GM18907 (cell line): ENCODE results near the gene MPHOSPH10.
"Not testable (repeated sequence)": the region's sequence is repeated elsewhere in the genome, so short reads cannot be mapped to it uniquely, and the experiment has no call there.

Source experiments
- ATAC-seq: cut with Tn5 transposase; IDR thresholded peaks from one replicate; pipeline ENCODE4 v1.9.1; 2021; ENCODE audit warnings: mild to moderate bottlenecking, moderate library complexity; ENCODE audit not compliant: unreplicated experiment

Gene MPHOSPH10

DNA sequence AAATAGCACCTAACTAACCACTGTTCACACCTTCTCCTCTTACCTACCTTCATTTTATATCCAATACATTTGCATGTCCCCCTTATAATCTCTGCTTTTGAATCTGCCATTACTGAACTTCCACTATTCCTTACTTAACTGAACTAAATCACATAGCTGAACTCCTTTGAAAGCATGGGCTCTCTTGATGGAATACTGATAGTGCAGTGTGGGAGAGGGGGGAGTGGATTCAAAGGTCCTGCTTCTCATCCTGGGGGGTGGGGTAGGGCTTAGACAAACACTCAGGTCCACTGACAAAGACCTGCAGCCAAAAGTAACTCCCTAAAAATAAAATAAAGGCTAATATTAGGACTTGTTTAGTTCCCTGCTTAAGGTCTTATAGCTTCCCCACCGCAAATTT, 9.0 kb upstream of the MPHOSPH10 start:
- no peak for ATAC-seq

DNA sequence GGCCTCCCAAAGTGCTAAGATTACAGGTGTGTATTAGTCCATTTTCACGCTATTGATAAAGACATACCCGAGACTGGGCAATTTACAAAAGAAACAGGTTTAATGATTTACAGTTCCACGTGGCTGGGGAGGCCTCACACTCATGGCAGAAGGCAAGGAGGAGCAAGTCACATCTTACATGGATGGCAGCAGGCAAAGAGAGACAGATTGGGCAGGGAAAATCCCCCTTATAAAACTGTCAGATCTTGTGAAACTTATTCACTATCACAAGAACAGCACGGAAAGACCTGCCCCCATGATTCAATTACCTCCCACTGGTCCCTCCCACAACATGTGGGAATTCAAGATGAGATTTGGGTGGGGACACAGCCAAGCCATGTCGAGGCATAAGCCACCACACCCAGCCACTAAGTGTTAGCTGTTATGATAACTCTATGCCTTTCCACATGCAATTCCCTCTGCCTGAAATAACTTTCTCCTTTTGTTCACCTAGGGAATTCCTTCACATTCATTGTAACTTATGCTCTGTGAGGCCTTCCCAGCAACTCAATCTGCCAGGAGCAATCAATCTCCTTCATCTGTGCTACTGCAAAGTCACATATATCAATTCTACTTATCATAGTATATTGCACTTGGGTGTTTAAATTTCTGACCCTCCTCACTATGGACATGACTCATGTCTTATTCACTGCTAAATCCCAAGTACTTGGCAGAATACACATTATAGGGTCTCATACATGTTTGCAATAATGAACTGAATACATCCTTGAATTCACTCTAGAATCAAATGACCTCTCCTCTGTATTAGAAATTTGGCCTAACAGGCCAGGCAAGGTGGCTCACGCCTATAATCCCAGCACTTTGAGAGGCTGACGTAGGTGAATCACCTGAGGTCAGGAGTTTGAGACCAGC, 7.8 kb upstream of the MPHOSPH10 start:
- ATAC-seq: no peak

DNA sequence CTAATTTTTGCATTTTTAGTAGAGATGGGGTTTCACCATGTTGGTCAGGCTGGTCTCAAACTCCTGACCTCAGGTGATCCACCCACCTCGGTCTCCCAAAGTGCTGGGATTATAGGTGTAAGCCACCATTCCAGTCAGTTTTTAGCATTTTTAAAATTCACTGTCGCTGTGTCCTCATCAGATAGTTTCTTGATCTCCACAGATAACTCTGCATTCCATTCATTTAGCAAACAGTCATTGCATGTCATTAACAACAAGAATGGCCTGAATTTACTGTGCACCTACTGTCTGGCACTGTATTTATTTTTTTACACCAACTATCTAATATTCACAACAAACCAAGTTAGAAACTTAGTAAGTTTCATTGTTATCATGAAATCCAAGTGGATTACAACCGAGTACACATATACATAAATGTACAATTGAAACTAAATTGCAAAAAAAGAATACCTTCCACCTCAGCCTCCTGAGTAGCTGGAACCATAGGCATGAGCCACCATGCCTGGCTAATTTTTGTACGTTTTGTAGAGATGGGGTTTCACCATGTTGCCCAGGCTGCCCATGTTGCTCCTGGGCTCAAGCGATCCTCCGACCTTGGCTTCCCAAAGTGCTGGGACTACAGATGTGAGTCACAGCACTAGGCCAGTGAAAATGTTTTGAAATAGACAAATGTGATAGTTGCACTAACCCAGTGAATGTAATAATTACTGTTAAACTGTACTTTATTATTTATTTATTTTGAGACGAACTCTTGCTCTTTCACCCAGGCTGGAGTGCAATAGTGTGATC, 4.7 kb upstream of the MPHOSPH10 start:
- no peak for ATAC-seq

DNA sequence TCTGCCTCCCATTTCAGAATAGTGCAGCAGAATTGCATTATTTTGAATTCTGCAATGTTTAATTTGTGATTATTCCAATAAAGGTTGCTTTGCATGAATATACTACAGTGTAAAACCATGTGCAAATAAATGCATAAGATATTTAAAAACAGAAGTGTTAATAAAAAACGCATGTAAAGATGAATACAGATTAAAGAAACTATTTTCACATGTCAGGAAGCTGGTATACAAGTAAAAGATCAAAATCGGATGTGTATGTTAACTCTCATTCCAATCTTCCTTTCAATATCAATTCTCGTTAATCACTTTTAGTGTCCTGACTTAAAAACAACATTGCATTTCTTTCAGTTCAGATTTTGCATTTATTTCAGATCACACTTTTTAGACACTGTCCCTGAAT, 3.5 kb upstream of the MPHOSPH10 start:
- ATAC-seq: no peak

DNA sequence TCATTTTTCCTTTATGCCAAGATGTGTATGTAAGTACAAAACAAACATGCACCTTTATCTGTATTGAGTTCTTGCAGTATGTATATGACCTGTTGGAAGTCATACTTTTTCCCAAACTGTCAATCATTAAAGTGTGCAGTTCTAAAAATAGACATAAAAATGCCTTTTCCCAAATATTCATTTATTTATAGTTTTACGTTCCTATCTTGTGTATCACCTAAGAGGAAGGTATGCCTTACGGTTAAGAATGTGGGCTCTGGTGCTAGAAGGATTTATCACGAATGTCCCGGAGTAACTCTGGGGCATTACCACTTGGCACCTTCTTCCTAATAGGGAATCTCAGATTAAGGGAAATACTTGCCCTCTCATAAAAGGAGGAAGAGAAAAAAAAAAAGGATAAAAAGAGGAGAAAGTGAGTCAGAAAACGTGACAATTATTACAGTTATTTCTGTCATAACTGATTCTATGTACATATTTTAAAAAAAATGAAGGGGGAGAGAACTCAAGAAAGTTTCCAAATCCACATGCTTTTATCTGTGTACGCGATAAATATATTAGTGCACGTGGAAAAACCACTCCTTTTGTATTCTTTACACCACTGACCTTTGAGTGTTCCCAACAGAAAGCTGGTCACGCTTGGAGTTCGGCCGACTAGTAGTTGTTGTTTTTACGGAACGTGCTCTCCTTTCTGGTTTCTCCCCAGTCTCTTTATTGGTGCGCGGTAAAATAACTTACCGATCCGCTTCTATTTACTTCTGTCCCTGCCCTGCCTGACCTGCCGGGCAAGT, 1.1 kb upstream of the MPHOSPH10 start:
- no peak for ATAC-seq

DNA sequence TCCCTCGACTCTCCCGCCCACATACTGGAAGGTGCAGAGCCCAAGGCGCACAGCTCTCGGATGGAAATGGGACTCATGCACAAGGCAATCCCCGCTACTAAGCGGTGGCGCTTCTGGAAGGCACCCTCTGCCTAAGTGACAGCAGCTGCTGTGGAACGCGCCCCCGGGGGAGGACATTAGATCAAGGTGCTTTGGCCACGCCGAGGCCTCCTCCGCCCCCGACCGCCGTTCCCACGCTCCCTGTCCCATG, 607 bp upstream of the MPHOSPH10 start:
- ATAC-seq: peak; percentile 61

DNA sequence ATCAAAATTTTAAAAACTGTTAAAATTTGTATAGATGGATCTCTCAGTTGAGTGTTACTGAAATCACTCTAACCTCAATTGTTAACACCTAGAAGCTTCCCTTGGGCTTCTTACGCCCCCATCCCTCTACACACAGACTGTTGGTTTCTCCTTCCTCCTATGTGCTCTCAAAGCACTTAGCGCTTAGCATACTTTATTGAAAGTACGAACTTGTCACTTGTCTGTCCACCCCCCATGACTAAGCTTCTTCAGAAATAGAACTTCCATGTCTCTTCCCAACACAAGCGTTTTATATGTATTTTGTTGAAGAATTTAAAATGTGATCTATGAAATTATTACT, 441 bp downstream of the MPHOSPH10 start:
- peak; percentile 20 for ATAC-seq

DNA sequence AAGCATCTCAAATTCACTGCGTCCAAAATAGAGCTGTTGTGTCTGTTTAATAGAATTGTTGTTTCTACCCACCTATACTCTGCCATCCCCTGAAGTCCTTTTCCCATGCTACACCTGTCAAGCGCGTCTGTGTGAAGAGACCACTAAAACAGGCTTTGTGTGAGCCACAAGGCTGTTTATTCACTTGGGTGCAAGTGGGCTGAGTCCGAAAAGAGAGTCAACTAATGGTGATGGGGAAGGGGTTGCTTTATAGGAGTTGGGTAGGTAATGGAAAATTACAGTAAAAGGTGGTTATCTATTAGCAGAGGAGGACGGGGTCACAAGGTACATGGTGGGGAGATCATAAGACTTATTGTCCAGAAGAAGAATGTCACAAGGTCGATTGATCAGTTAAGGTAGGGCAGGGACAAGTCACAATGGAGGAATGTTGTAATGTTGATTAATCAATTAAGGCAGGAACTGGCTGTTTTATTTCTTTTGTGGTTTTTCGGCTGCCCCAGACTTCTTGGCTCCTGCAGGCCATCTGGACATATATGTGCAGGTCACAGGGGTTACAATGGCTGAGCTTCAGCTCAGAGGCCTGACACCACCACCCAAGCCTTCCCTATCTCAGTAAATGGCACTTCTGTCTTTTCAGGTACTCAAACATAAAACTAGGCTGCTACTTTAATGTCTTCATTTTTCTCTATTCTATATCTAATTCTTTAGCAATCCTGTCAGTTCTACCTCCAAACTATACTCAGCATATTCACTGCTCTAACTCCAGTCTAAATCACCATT, 1.1 kb downstream of the MPHOSPH10 start:
- not testable (repeated sequence) for ATAC-seq

DNA sequence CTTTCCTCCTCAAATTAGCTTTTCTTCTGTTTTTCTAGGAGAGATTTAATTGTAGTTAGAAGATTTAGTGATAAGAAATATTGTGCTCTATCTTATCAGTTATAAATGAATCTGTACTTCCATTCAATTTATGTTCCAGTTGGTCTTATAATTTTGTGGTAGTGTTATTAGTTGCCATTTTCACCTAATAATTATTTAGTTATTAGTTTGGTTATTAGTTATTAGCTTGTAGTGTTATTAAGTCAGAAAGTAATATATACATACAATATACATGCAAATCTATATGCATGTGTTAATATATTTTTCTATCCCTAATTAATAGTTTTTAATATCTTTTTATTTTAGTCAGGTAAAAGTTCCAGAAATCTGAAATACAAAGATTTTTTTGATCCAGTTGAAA, 3.2 kb downstream of the MPHOSPH10 start:
- no peak for ATAC-seq

DNA sequence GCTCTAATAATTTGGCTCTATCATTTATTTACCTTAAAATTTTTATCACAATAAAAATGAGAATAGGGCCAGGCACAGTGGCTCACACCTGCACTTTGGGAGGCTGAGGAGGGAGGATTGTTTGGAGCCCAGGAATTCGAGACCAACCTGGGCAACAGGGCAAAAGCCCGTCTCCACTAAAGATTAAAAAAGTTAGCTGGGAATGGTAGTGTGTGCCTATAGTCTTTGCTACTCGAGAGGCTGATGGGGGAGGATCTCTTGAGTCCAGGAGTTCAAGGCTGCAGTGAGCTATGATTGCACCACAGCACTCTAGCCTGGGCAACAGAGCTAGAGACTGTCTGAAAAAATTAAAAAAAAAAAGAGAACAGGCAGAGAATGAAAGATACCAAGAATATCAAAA, 5.7 kb downstream of the MPHOSPH10 start:
- no peak for ATAC-seq

DNA sequence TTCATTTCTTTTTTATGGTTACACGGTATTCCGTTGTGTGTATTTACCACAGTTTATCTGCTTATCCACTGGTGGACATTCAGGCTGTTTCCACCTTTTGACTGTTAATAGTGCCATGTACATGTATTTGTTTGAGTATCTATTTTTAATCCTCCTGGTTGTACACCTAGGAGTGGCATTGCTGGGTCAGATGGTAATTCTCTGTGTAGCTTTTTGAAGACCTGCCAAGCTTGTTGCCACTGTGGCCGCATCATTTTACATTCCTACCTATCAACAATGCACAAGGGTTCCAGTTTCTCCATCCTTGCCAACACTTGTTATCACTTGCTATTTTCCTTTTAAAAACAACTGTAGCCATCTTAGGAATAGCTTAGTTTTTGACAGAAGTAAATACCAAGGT, 13.3 kb downstream of the MPHOSPH10 start:
- ATAC-seq: no peak

DNA sequence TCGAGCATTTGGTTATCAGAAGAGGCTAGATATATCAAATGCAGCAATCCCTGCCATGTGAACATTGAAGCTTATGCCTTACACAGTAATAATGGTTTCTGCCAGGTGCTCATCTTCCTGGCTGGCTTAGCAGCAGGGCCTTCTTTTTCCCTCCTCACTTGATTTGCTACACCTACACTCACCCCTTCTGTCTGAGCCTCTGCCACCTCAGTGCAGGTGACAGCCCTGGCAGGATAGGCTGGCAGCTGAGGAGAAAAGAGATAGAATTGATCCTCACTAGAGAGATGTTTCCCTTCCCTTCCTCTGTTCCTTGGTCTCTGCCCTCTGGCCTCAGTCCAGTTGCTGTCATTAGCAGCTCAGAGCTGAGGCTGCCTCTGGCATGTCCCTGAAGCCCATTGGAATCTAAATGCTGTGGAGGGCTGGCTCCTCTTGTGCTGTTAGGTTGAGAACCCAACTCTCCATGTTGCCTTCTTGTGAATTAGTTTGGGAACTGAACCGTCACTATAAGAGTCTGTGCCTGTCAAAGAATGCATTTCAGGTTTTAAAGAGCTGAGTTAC, 18.2 kb downstream of the MPHOSPH10 start:
- no peak for ATAC-seq

DNA sequence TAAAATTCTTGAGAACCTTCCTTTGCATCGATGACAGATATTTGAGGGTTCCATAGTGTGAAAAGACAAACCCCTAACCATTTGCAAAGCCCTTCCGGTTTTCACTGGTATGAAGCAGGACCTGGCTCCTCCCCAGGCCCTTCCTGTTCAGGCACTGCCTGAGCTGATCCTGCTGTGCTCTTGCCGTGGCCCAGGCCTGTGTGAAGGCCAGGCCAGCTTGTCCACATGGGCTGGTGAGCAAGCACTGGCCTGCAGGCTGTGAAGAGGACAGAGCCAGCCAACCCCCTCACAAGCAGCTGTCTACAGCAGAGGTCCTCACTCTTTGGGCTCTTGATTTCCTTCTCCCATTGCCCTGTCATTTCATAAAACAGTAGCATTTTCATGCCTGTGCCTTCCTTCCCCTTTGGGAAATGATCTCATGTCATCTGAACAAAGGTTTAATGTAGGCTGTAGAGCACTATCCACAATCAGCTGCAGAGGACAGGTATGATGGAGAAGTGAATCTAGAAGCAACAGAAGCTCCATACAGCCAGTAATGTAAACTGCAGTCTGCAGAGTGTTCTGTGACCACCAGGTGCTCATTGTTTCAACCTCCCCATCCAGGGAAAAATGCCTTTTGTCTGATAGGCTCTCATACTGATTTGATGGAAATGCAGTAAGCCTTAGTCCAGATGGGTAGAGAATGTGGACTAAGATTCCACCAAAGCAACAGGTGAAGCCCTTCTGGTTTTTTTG, 19.8 kb downstream of the MPHOSPH10 start:
- ATAC-seq: no peak

DNA sequence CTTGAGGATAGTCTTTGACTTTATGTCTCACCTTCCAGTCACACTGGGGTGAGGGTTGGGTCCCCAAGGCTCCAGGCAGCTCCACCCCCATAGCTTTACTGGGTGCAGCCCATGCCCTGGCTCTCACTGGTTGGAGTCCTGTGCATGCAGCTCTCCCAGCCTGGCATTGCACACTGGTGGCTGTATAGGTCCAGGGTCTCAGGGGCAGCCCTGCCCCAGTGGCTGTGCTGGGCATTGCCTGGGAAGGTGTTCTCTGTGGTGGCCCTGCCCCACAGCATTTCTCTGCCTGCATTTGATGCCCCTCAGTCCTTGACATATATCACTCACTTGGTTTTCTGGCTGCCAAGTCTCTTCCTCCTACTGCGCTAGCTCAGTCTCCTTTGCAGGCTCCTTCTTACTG, 21.2 kb downstream of the MPHOSPH10 start:
- no peak for ATAC-seq

DNA sequence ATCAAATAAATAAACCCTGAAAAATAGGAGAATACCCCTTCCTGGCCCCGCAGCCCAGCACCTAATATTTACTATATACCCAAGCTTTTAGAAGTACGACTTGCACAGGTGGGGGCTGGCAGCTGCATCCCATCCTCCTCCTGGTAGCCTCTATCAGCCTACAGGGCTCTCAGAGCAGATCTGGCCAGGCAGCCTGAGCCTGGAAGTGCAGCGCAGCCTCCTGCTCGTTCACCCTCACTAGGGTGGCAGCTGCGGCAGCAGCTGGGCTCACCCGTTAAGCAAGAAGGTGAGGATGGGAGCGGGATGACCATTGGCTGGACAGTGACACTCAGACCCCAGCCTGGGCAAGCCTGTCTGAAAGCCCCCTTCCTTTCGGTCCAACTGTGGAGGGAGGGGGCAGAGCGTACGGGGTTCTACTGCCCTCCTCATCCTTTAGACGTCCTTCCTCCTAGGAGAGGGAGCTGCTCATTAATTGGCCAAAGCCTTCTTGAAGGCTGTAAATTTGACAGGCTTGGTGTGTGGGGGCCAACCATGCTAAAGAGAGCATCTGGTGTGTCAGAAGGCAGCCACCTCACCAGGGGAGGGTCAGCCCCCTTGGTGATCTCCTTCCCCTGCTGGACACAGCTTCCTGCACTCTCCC, 23.3 kb downstream of the MPHOSPH10 start:
- ATAC-seq: no peak

DNA sequence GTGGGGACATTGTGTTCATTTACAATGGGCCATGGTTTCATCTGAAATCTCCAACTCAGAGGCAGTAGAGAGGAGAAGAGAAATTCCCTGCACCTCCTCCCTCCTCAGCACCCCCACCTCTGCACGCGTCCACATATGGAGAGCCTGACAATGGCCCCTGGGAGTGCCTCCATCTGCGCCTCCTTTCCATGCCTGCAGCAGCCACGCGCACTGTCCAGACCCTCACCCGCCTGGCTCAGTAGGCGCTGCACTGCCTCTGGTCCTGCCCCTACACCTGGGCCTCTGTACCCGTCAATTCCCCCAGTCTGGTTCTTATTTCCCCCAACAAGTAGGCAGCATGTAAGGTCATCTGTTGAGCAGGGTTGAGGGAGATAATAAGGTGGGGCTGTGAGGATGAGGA, 23.8 kb downstream of the MPHOSPH10 start:
- no peak for ATAC-seq

DNA sequence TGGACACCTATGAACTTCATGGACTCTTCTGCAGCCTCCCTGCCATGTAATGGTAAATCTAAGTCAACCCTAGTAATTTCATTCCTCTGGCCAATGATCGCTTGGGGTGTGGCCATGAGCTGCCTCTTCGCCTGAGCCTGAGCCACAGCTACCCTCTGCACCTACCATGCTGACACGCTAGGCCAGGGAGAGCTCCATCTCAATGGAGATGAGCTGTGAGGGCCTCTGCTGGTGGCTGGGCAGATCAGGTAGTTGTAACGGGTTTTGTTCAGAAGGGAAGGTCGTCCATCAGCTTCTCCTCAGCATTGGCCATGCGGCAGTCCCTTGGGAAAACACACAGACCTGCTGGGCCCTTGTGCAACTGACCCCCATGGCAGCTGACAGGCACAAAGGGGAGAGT, 24.4 kb downstream of the MPHOSPH10 start:
- peak; percentile 67 for ATAC-seq

DNA sequence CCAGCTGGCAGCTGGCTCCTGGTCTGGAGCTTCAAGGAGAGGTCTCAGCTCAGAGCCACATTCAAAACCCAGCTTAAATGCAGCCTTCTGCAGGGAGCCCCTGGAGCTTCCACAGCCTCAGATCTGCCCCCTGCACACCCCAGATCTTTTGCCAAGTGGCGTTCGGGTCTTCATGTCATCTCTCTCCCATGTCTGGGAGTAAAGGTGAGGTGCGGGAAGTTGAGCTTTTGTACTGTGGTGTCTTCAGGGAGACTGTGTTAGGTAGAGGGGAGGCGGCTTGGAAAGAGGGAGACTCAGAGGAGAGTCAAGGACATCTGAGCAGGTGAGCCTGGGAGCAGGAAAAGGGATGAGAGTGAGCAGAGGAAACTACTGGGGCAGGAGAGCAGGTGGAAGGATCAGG, 25.4 kb downstream of the MPHOSPH10 start:
- ATAC-seq: no peak

DNA sequence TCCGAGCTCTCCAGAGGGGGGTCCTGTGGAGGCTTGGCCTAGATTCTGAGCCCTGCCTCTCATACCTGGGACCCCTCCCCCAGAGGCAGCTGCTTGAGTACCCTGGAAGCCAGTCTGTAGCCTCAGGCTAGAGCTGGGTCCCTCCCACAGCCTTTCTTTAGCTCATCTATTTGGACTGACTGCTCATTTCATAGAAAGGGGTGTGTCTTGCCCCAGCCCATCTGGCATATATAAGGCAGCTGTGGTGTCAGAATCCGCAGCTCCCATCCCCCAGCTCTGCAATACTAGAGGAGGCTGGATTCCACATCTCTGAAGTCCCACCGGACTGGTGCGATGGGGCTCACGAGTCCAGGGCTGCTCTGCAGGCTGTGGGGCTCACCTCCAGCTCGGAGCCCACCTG, 26.1 kb downstream of the MPHOSPH10 start:
- ATAC-seq: no peak
